GM19099 (cell line): ENCODE measurements around the gene SPECC1.

Experiments
- POLR2A ChIP-seq: IDR thresholded peaks from 3 replicates; pipeline ENCODE4 v1.6.1; 2011; ENCODE audit warnings: low read depth; ENCODE audit not compliant: insufficient read length; ENCODE audit errors: extremely low read depth

SPECC1 gene

GRCh38 chr17:20262226-20263114 is 253.3 kb downstream of the SPECC1 start:
- no peak for TF ChIP-seq POLR2A

- TF ChIP-seq POLR2A: no peak
Measured at GRCh38 chr17:20263595-20263994, 254.4 kb downstream of the SPECC1 start.

- TF ChIP-seq POLR2A: no peak
Measured at GRCh38 chr17:20264996-20265395, 255.8 kb downstream of the SPECC1 start.

- no peak for TF ChIP-seq POLR2A
Measured at GRCh38 chr17:20266806-20267458, 257.8 kb downstream of the SPECC1 start.

GRCh38 chr17:20267459-20267842 is 258.3 kb downstream of the SPECC1 start:
- no peak for TF ChIP-seq POLR2A

GRCh38 chr17:20270369-20270768 is 261.2 kb downstream of the SPECC1 start:
- TF ChIP-seq POLR2A: no peak

GRCh38 chr17:20271011-20271610 is 262.0 kb downstream of the SPECC1 start:
- no peak for TF ChIP-seq POLR2A

- no peak for TF ChIP-seq POLR2A
Measured at GRCh38 chr17:20273741-20274500, 264.8 kb downstream of the SPECC1 start.

GRCh38 chr17:20275653-20276052 is 266.5 kb downstream of the SPECC1 start:
- TF ChIP-seq POLR2A: no peak

- TF ChIP-seq POLR2A: no peak
Measured at GRCh38 chr17:20276421-20276820, 267.3 kb downstream of the SPECC1 start.

- no peak for TF ChIP-seq POLR2A
Measured at GRCh38 chr17:20278805-20279204, 269.6 kb downstream of the SPECC1 start.

- TF ChIP-seq POLR2A: no peak
Measured at GRCh38 chr17:20279631-20280030, 270.5 kb downstream of the SPECC1 start.

- no peak for TF ChIP-seq POLR2A
Measured at GRCh38 chr17:20280051-20280450, 270.9 kb downstream of the SPECC1 start.

GRCh38 chr17:20280851-20281250 is 271.7 kb downstream of the SPECC1 start:
- TF ChIP-seq POLR2A: no peak

GRCh38 chr17:20281860-20282259 is 272.7 kb downstream of the SPECC1 start:
- no peak for TF ChIP-seq POLR2A
